RPMI7951 (cell line): Measurements from ENCODE around the gene CYP46A1. TPM values are rescaled to one million over a fixed set of nuclear protein-coding genes. Genes with fewer than 3 reads are reported as not detected.
"Not testable (repeated sequence)": the region's sequence is repeated elsewhere in the genome, so short reads cannot be mapped to it uniquely, and the experiment has no call there.

Source experiments
- DNase-seq: peaks from one replicate; pipeline ENCODE4 v3.0.0-alpha.2; 2012; ENCODE audit warnings: low read depth
- total RNA-seq: library from RNA; depleted of rRNA; stranded (reverse); fragments of >200 nt; shearing (Covaris generic); gene quantifications from 2 replicates; pipeline ENCODE4 v1.2.3, GENCODE V29; 2014; rRNA removed

The CYP46A1 gene
- not detected in 2 replicates for total RNA-seq

DNA sequence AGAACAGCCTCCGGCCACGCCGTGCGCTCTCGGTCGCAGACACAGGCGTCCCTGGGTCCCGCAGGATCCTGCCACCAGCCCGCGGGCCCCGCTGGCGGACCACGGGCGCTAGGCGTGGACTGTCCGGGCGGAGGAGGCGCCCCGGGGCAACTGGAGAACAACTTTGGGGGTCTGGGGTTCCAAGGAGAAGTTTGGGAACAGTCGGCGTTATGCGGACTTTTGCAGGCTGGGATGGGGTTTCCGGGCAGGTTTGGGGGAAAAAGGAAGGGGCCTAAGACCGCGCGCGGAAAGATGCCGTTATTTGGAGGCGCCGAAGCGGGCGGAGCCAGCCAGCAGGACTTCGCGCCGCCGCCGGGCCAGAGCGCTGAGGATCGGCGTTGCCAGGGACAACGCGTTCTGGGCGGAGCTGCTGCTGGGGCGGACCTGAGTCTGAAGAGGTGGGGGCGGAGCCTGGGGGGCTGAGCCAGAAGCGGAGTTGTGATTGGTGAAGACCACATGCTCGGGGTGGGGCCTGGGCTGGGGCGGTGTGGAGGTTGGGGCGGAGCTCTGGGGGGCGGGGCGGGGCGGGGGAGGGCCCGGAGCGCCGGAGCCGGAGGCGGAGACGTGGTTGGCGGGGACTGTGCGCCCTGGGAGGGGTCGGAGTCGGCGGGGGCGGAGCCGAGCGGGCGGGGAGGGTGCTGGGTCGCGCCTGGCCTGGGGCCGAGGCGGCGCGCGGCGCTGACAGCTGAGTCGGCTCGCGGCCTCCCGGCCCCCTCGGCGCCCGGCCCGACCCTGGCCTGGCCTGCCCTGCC is at the start of gene CYP46A1:
TSS of gene CYP46A1 (plus strand) at position 680 of the 791 bp plus-strand sequence. CDS start 120 bp downstream, outside the sequence.
- DNase-seq: peak; percentile 94

DNA sequence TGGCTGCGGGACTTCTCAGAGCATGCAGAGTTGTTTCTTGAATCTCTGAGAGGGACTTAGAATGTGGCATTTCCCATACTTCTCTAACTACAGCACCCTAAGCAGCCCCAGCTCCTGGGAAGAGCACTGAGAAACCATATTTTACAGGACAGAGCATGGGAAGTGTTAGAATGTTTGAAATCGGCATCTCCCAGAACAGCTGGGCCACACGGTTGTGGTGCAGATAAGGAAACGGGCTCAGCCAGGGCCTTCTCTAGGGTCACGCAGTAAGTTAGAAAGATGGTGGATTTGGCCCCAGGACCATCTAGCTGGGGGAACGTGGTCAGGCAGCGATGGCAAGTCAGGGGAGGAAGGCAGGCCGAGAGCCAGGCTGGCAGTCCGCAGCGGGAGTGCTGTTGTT is 49.7 kb upstream of the CYP46A1 start:
- DNase-seq: no peak

DNA sequence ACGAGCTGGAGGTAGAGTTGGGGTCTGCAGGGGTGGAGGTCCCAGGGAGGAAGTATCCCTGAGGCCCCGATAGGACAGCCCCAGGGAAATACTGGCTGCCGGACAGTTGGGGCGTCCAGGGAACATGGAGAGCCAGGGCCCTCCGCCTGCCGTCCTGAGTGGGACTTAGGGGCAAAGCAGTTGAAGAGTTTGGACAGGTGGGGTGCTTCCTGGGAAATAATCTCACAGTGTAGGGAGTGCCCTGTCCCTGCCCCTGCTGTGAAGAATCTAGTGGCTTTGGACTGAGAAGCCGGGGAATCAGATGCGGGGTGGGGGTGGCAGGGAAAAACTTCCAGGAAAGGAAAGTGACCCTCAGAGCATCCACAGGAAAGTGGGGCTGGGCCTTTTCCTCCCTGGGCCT is 49.0 kb upstream of the CYP46A1 start:
- DNase-seq: no peak

DNA sequence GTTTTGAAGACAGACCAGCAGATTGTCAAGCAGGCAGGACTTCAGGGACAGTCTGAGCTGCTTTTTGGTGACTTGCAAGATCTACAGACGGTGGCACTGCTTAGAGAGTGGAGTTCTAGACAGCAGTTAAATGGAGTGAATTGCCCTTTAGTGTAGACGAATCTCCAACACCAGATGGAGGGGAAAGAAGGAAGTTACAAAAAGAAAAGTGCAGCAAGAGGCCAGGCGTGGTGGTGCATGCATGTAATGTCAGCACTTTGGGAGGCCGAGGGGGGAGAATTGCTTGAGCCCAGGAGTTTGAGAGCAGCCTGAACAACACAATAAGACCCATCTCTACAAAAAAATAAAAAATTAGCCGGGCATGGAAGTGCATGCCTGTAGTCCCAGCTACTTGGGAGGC is 47.6 kb upstream of the CYP46A1 start:
- no peak for DNase-seq

DNA sequence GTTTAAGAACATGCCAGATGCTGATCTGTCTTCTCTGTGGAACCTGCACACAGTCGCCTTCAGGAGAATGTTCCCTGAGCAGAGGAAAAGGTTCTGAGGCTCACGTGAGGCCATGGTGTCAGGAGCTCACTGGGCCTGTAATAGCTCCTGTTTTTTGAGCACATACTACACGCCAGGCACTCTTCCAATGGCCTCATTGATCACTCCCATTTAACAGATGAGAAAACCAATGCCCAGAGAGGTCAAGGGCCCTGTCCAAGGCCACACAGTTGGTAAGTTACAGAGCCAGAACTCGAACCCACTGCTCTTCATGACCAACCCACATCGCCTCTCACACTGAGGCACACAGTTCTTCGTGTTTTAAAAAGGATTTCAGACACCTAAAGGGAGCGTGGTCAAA is 46.5 kb upstream of the CYP46A1 start:
- DNase-seq: no peak

DNA sequence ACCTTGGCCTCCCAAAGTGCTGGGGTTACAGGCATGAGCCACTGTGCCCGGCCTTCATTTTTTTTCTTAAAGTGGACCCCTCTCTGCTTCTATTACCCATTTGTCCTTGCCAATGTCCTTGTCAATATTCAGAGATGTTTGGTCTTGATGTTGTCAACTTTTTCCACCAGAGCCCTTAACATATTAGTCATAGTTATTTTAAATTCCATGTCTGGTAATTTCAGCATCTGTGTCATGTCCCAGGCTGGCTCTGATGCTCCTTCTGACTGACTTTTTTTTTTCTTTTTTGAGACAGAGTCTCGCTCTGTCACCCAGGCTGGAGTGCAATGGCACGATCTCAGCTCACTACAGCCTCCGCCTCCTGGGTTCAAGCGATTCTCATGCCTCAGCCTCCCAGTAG is 41.3 kb upstream of the CYP46A1 start:
- DNase-seq: not testable (repeated sequence)

DNA sequence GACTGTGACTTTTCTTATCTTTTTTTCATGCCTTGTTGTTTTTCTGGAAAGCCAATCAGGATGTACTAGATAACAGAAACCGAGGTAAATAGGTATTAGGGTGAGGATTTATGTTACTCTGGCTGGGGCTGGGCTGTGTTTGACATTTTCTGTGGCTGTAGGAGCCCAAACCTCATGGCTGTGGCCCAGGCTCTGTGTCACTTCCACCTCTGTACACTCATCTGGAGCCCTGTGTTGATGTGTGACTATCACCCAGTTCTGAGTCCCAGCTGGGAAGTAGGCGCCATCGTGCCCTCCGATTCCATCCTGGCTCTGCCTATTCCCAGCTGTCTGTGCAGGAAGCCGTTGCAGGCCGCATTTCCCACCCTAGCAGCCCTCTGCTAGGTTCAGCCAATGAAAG is 40.8 kb upstream of the CYP46A1 start:
- no peak for DNase-seq

DNA sequence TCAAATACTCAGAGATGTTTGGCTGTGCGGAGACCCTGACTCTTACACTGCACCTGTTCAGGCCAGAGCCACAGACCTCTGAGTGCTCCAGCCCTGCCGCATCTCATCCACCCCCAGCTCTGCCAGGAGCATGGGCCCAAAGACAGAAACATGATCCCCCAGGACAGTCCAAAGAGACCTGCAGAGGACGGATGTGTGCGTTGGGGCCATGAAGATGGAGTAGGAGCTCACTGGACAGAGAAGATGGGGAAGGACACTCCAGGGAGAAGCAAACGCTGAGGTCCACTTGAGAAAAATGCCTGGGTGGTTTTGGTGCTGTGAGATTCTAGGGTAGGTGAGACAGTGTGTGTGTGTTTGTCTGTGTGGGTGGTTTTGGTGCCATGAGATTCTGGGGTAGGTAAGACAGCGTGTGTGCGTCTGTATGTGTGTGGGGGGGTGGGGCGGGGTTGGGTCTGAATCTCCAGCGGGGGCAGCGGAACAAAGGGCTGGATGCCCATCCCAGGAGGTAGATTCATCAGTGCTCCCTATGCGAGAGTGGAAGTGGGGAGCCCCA is 40.0 kb upstream of the CYP46A1 start:
- no peak for DNase-seq

DNA sequence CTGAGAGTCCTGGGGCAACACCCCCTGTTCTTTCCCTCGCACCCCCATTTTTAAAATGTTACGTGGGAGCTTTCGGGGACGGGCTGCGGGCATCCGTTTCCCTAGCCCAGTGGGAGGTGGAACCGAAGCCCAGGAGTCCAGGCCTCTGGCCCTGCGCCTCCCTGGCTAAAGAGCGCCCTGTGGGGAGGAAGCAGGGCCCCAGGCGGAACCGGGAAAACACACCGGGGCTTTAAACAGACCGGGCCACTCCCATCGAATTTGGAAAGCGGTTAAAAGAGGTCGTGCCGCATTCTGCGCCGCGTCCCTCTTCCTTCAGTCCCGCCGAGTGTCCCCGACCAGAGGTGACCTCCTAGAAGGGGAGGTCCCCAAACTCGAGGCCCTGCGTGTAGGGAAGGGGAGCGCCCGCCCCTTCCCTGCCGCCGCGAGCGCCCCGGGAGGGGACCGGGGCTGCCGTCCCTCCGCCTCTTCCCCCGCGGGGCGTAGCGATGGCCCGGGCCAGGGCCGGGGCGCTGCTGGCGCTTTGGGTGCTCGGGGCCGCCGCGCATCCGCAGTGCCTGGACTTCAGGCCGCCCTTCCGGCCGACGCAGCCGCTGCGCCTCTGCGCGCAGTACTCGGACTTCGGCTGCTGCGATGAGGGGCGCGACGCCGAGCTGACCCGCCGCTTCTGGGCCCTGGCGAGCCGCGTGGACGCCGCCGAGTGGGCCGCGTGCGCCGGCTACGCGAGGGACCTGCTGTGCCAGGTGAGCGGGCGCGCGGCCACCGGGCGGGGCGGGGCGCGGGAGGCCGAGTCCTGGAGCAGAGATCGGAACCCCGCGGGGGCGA is 39.2 kb upstream of the CYP46A1 start, which contains the start of gene HHIPL1:
TSS of gene HHIPL1 (plus strand) at position 407 of the 822 bp plus-strand sequence. CDS start at position 486, 79 bp downstream.
- DNase-seq: no peak

DNA sequence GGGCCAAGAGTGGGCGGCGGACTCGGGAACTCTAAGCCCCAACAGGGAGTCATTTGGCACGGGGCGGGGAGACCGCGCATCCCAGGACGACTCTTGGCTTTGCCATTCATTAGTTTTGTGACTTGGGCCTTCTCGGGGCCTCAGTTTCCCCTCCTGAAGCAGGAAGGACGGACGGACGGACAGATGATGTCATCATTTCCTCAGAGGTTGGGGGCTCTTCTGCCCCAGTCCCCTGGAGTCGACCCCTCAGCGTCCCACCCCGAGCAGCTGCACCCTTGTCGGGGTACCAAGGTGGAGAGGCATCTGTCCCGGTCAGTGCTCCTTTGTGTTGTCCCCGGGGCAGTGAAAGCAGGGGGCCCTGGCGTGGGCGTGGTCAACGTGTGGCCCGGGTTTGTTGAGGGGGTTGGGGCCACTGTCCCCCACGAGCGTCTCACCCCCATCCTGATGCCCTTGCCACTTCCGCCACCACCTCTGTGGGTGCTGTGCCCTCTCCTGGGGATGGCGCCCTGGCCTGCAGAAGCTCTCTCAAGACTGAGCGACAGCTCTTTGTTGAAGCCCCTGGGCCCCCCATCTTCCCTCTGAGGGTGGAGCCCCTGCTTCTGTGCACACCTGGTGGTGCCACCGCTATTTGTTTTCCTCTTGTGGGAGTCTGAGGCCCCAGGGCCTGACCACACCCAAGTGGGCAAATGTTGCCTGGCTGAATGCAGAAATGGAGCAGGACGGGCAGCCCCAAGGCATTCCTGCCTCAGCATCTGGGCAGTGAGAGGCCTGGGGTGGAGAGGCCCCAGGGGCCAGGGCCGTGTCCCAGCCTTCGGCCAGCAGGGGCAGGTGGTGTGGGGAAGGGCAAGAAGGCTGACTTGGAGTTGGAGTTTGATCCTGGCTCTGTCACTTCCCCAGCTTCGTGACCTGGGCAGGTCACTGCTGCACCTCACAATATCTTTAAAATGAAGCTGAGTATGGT is 38.3 kb upstream of the CYP46A1 start:
- DNase-seq: no peak

DNA sequence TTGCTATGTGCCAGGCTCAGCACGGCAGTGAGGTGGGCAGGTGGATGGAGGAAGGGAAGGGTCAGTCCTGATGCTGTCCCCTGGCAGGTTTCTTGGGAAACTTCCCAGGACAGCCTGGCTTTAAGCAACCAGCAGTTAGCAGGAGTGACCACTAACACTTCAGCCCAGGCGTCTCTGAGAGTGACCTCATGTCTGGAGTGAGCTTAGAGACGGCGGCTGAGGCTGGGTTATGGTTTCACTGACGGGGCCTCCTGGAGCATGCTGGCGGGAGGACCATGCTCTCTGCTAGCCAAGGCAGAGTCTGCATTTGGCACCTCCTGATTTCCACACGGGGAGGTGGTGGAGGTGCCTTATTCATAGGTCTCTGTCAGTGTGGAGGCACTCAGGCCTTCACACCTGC is 36.7 kb upstream of the CYP46A1 start:
- no peak for DNase-seq

DNA sequence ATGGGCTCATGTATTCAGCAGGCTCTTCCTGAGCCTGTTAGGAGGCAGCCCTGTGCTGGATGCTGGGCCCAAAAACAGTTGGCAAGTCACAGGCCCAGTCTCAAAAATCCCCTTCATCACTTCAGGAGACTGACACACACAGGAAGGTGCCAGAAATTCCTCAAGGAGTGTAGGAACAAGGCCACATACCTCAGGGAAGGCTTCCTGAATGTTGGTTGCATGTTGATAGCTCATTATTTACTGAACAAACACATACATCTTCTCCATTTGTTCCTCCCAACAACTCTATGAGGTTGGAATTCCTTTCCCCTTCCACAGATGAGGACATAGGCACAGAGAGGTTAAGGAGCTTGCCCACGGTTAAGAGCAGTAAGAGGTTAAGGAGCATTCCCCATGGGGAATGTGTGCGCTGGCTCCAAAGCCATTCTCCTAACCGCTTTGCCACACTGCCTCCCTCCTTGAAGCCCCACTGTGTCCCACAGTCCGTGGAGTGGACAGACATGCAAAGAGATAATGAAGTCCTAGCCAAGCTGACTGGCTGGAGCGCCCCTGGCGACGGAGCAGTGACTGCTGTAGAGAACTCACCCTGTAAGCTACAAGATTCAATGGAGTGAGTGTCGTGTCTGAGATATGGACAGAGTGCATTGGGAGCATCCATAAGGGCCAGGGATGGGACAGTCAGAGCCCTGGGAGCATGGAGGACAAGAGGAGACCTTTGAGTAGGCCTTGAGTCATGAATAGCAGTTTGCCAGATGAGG is 35.9 kb upstream of the CYP46A1 start:
- DNase-seq: no peak

DNA sequence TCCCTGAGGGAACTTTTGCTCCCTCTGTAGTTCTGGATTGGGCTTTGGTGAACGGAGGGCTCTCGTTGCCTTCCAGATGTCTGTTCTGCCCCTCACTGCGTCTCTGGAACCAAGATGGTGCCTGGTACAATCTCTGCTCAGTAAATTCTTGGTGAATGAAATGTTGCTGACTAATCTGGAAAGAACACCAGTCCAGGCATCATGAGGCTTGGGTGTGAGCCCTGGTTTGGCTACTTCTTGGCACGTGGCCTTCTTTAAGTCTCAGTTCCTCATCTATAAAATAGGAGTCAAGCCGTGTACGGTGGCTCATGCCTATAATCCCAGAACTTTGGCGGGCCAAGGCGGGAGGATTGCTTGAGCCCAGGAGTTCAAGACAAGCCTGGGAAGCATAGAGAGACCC is 34.9 kb upstream of the CYP46A1 start:
- peak; percentile 10 for DNase-seq

DNA sequence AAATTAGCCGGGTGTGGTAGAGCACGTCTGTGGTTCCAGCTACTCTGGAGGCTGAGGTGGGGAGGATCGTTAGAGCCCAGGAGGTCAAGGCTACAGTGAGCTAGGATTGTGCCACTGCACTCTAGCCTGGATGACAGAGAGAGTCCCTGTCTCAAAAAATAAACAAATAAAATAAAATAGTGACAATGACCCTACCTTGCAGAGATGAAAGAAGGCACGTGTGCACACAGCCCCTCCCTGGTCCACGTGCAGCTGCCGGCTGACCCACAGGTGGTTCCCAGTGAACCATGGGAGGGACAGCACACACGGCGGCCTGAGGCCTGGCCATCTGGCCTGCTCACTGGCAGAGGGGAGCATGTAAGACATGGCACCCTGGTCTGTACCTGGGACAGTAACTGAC is 34.5 kb upstream of the CYP46A1 start:
- DNase-seq: no peak

DNA sequence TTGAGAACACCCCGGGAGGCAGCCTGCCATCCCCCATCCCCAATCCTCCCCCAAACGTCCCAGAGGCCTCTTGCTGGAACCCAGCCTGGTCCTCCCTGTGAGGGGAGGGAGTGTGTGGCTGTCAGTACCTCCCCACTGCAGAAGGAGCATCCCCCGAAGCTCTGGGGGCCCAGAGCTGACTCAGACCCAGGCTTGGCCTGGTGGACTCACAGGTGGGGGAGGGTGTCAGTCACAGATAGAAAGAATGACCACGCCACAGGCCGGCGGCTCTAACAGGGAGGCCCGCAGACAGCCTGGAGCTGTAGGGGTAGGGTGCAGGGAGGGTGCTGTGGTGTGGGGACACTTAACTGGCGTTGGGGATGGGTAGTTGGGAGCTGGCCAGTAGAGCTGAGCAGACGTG is 33.9 kb upstream of the CYP46A1 start:
- no peak for DNase-seq

DNA sequence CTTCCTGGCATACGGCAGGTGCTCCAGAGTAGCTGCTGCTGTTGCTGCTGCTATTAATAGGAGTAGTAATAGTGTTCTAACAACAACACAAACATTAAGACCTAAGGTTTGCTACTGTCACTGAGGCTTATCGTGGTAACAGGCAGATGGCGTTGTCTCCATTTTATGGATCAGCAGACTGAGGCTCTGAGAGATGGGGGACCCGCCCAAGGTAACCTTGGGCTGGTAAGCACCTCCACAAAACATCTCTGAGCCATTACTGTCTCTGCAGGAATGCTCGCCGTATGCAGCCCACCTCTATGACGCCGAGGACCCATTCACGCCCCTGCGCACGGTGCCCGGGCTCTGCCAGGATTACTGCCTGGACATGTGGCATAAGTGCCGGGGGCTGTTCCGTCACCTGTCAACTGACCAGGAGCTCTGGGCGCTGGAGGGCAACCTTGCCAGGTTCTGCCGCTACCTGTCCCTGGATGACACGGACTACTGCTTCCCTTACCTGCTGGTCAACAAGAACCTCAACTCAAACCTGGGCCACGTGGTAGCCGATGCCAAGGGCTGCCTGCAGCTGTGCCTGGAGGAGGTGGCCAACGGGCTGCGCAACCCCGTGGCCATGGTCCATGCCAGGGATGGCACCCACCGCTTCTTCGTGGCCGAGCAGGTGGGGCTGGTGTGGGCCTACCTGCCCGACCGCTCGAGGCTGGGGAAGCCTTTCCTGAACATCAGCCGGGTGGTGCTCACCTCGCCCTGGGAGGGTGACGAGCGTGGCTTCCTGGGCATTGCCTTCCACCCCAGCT is 31.9 kb upstream of the CYP46A1 start:
- no peak for DNase-seq

DNA sequence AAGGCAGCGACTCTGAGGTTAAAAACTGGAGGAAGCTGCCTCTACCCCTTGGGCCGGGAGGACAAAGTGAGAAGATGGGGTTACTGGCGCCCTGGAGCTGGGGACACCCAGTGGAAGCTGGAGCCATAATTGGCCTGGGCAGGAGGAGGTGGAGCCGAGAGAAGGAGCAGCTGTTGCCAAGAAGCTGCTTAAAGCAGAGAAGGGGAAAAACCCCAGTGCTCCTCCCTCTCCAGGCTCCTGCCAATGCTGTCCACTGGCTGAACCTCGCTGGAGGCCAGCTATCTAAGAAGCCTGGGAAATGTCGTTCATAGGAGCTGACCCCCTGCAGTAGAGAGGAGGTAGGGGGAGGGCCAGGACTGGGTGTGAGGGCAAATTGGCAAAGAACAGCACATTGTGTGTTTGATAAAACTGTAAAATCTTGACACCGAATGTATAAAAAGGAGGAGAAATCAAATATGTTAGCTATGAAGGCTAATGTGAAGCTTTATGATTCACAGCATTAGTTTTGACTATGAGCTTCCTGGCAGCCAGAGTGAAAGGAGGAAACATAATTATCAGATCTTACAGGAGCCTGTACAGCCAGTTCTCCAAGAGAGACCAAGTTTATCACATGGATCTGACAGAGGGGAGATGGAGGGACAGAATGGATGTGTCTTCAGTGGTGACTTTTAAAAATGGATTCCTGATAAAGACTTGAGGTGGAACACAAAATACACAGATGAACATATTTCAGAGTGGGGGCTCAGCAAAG is 29.7 kb upstream of the CYP46A1 start:
- peak; percentile 57 for DNase-seq

DNA sequence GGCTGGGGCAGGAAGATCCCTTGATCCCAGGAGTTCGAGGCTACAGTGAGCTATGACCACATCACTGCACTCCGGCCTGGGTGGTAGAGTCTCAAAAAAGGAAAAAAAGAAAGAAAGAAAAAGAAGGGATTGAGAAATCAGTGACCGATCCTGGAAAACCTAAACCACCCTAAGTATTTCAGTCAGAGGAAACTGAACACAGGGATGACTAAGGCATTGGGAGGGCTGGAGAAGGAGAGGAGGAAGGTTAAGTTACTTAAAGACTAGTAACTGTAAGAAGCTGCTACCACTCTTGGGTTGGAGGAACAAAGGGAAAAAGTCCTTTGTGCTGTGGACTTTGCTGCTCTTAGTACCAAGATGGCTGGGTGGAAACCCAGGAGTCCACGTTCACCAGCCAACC is 28.6 kb upstream of the CYP46A1 start:
- DNase-seq: no peak

DNA sequence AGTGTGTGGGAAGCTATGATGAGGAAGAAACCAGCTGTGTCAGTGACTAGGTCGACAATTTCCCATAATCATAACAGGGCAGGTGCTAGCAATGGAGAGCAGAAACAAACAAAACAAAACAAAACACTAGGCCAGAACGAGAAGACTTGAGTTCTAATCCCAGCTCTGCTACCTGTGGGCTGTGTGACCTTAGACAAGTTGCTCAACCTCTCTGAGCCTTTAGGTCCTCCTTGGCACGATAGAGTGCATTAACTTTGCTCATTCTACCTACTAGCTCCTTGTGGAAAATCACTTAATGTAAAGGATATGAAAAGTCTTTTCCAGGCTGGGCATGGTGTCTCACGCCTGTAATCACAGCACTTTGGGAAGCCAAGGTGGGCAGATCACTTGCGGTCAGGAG is 27.9 kb upstream of the CYP46A1 start:
- DNase-seq: no peak
